Lung (tissue), 12 donors: ENCODE results near the gene C2CD2L. TPM values are rescaled to one million over a fixed set of nuclear protein-coding genes. Genes with fewer than 3 reads are reported as not detected.

Source experiments
- ATAC-seq: fragments of 200-7000 bp; cut with Tn5 transposase; one replicate; pipeline ENCODE4 v1.9.1; 2020; ENCODE audit warnings: moderate number of reproducible peaks; ENCODE audit not compliant: insufficient read depth, low FRiP score
- DNase-seq, 3 donors: peaks; one replicate each; pipeline ENCODE4 v3.0.0-alpha.2; 2013 to 2017
- H3K27ac ChIP-seq, 2 donors: one replicate each; pipeline ENCODE4 v1.5.1; 2013; ENCODE audit warnings: mild to moderate bottlenecking in 2 of 2, moderate library complexity in 2 of 2, control low read depth in 1 of 2, inconsistent platforms in 1 of 2, low read depth in 1 of 2, low read length in 1 of 2
- H3K27me3 ChIP-seq, 3 donors: one replicate each; pipeline ENCODE4 v1.5.1; 2013; ENCODE audit warnings: low read length in 2 of 3; ENCODE audit not compliant: control insufficient read depth in 3 of 3, insufficient read depth in 3 of 3
- H3K36me3 ChIP-seq, 4 donors: one replicate each; pipeline ENCODE4 v1.5.1; 2013; ENCODE audit warnings: low read length in 4 of 4, mild to moderate bottlenecking in 1 of 4, moderate library complexity in 1 of 4; ENCODE audit not compliant: control insufficient read depth in 4 of 4, insufficient read depth in 4 of 4
- H3K4me1 ChIP-seq, 5 donors: one replicate each; pipeline ENCODE4 v1.5.1; 2013; ENCODE audit warnings: low read length in 5 of 5, mild to moderate bottlenecking in 2 of 5, moderate library complexity in 1 of 5; ENCODE audit not compliant: control insufficient read depth in 5 of 5, insufficient read depth in 5 of 5
- H3K4me3 ChIP-seq: one replicate; pipeline ENCODE4 v1.5.1; 2013; ENCODE audit warnings: mild to moderate bottlenecking, control low read depth, moderate library complexity
- H3K9ac ChIP-seq, 2 donors: one replicate each; pipeline ENCODE4 v1.5.1; 2013; ENCODE audit warnings: low read length in 2 of 2, control low read depth in 1 of 2; ENCODE audit not compliant: insufficient read depth in 1 of 2
- H3K9me3 ChIP-seq, 4 donors: one replicate each; pipeline ENCODE4 v1.5.1; 2013; ENCODE audit warnings: low read length in 3 of 4, mild to moderate bottlenecking in 1 of 4, moderate library complexity in 1 of 4; ENCODE audit not compliant: control insufficient read depth in 4 of 4, insufficient read depth in 3 of 4
- WGBS, 2 donors: extraction: QIAGEN DNeasy Blood & Tissue Kit; methylation state at CpG; one replicate each; pipeline ENCODE4 v1.1.7; 2013; 5-methylcytosine and 5-hydroxymethylcytosine counted together
- polyA plus RNA-seq, 2 donors: library from polyadenylated mRNA; stranded (reverse); fragments of 200-250 nt; gene quantifications; one replicate each; pipeline ENCODE4 v1.2.1, GENCODE V29; 2013
- total RNA-seq, 2 donors: library from RNA; depleted of rRNA in 1 of 2; stranded (reverse); fragments of >200 nt in 1 of 2; gene quantifications; one replicate each; pipeline ENCODE4 v1.2.1, GENCODE V29; 2014 to 2021
- TF ChIP-seq, protein P1 (sequence below): IDR thresholded peaks from 2 replicates; pipeline ENCODE4 v1.5.1; 2012; ENCODE audit warnings: mild to moderate bottlenecking; ENCODE audit errors: control extremely low read depth, extremely low read depth
- donor health status: control.
- donor health status: control.
- donor health status: Bipolar disorder and iron deficiency.
- donor health status: healthy.
- donor health status: DM: yes; HTN: yes; CAD: no.

C2CD2L gene
- total and polyA plus RNA-seq, 4 donors = 6.5 to 20.7 (median 12.7) TPM

DNA sequence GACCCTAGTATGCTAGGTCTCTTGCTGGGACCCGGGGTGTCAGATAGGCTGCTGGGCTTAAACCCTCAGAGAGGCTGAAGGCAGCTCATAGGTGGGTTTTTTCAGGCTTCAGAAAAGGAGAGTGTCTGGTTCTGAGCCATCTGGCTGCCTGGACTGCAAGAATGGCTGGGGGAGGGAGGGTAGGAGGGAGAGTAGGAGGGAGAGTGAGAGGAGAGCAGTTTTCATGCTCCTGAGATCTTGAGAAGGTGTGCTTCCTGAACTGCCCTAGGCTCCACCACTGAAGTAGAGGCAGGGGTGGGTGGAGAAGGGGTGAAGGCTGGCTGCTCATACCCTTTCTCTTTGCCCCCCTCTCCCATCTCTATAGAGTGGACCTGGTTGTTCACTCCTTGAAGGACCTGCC is 17.8 kb upstream of the C2CD2L start:
- DNase-seq = no peak
- Histone ChIP-seq H3K36me3 (peaks cover 0 to 17% (median 8%) of the 10 kb centered on the region in 4 donors), H3K9ac (no peak overlapping the region), H3K27ac (no peak overlapping the region), H3K4me3 (no peak overlapping the region), H3K27me3 (no peaks in the 10 kb centered on the region), H3K4me1 (peaks cover 14 to 44% (median 22%) of the 10 kb centered on the region in 5 donors), H3K9me3 (no peaks in the 10 kb centered on the region)
- 90 to 100% methylated on average over 1 of the region's 1 CpG for WGBS, 2 donors
- ATAC-seq = no peak
- TF ChIP-seq, protein P1, sequence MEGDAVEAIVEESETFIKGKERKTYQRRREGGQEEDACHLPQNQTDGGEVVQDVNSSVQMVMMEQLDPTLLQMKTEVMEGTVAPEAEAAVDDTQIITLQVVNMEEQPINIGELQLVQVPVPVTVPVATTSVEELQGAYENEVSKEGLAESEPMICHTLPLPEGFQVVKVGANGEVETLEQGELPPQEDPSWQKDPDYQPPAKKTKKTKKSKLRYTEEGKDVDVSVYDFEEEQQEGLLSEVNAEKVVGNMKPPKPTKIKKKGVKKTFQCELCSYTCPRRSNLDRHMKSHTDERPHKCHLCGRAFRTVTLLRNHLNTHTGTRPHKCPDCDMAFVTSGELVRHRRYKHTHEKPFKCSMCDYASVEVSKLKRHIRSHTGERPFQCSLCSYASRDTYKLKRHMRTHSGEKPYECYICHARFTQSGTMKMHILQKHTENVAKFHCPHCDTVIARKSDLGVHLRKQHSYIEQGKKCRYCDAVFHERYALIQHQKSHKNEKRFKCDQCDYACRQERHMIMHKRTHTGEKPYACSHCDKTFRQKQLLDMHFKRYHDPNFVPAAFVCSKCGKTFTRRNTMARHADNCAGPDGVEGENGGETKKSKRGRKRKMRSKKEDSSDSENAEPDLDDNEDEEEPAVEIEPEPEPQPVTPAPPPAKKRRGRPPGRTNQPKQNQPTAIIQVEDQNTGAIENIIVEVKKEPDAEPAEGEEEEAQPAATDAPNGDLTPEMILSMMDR = no peak

- DNase-seq (peak in 2 of 3 donors; percentile 60 to 78), ATAC-seq (no peak)
- H3K9me3 ChIP-seq = no peaks in the 10 kb centered on the region
- H3K27me3 ChIP-seq = no peaks in the 10 kb centered on the region
- peaks cover 0 to 17% (median 8%) of the 10 kb centered on the region in 4 donors for H3K36me3 ChIP-seq
- TF ChIP-seq, protein P1 = no peak
- H3K9ac ChIP-seq = peak overlapping the region in 1 of 2 donors; percentile 14
- H3K4me1 ChIP-seq = peaks cover 8 to 39% (median 18%) of the 10 kb centered on the region in 5 donors
- WGBS, 2 donors = 81 to 85% methylated on average over 9 of the region's 9 CpGs
- H3K27ac ChIP-seq = peak overlapping the region in 1 of 2 donors; percentile 9
- H3K4me3 ChIP-seq = no peak overlapping the region
Measured at GRCh38 chr11:119091178-119091577, 16.0 kb upstream of the C2CD2L start.

GRCh38 chr11:119091966-119092879 is 14.9 kb upstream of the C2CD2L start:
- ATAC-seq = no peak
- Histone ChIP-seq H3K27me3 (no peaks in the 10 kb centered on the region), H3K9ac (no peak overlapping the region), H3K27ac (no peak overlapping the region), H3K9me3 (no peaks in the 10 kb centered on the region), H3K4me3 (no peak overlapping the region), H3K36me3 (peaks cover under 1 to 24% (median 15%) of the 10 kb centered on the region in 4 donors), H3K4me1 (peaks cover 8 to 39% (median 18%) of the 10 kb centered on the region in 5 donors)
- TF ChIP-seq, protein P1 = no peak
- WGBS, 2 donors = 85 to 87% methylated on average over 13 of the region's 13 CpGs
- no peak for DNase-seq
